WTC11 (cell line): ENCODE measurements around the gene RPS6KL1. TPM values are rescaled to one million over a fixed set of nuclear protein-coding genes. Genes with fewer than 3 reads are reported as not detected.

Experiments
- ATAC-seq: fragments of 200-7000 bp; cut with Tn5 transposase; 2 replicates; pipeline ENCODE4 v1.10.0; 2021; ENCODE audit warnings: mild to moderate bottlenecking, moderate library complexity
- CTCF ChIA-PET: fragments of 300-600 bp; sonication (Branson Sonifier 250); formaldehyde crosslinking; loops from one replicate; lab custom pipeline; 2021; ENCODE audit warnings: antibody characterized with exemption; lab: Charles Lee
- POLR2A ChIA-PET: fragments of 350-600 bp; sonication (Branson Sonifier 250); formaldehyde crosslinking; loops from one replicate; lab custom pipeline; 2021; ENCODE audit warnings: antibody characterized with exemption; lab: Charles Lee
- DNase-seq: peaks from one replicate; pipeline ENCODE4 v3.0.0; 2021; ENCODE audit warnings: low spot score
- H3K27ac Mint-ChIP-seq: 2 replicates; pipeline ENCODE4 v1.8.0; 2021; ENCODE audit warnings: mixed read lengths
- H3K27me3 Mint-ChIP-seq: 2 replicates; pipeline ENCODE4 v1.8.0; 2021; ENCODE audit warnings: low read depth, mild to moderate bottlenecking, moderate library complexity, mixed read lengths
- H3K36me3 Mint-ChIP-seq: 2 replicates; pipeline ENCODE4 v1.8.0; 2021; ENCODE audit warnings: mixed read lengths
- H3K4me1 Mint-ChIP-seq: 2 replicates; pipeline ENCODE4 v1.8.0; 2022; ENCODE audit warnings: mixed read lengths
- H3K4me3 Mint-ChIP-seq: 2 replicates; pipeline ENCODE4 v1.8.0; 2021; ENCODE audit warnings: mild to moderate bottlenecking, moderate library complexity, mixed read lengths
- H3K9me3 Mint-ChIP-seq: 2 replicates; pipeline ENCODE4 v1.8.0; 2021; ENCODE audit warnings: mixed read lengths
- CREM ChIP-seq: sonication (generic); formaldehyde crosslinking; IDR thresholded peaks from 2 replicates; pipeline ENCODE4 v1.8.1; 2022; ENCODE audit warnings: mild to moderate bottlenecking, missing genetic modification reagents, moderate library complexity
- EMX1 ChIP-seq: fragments of 250-450 bp; sonication (Bioruptor Pico); IDR thresholded peaks from 2 replicates; pipeline ENCODE4 v1.8.0; 2021; ENCODE audit warnings: mild to moderate bottlenecking
- FOXK1 ChIP-seq: sonication (generic); formaldehyde crosslinking; IDR thresholded peaks from 2 replicates; pipeline ENCODE4 v1.8.0; 2022; ENCODE audit warnings: mild to moderate bottlenecking, moderate library complexity, missing genetic modification reagents
- NR3C1 ChIP-seq: sonication (generic); formaldehyde crosslinking; conservative IDR thresholded peaks from 2 replicates; pipeline ENCODE4 v1.8.1; 2023; ENCODE audit warnings: low read depth, mild to moderate bottlenecking, missing genetic modification reagents
- RELA ChIP-seq: sonication (generic); formaldehyde crosslinking; IDR thresholded peaks from 2 replicates; pipeline ENCODE4 v1.8.1; 2022; ENCODE audit warnings: missing genetic modification reagents, mild to moderate bottlenecking, borderline replicate concordance
- RORB ChIP-seq: fragments of 250-450 bp; sonication (Bioruptor Pico); IDR thresholded peaks from 2 replicates; pipeline ENCODE4 v1.9.0; 2021; ENCODE audit warnings: mild to moderate bottlenecking
- SMAD3 ChIP-seq: sonication (generic); formaldehyde crosslinking; IDR thresholded peaks from 2 replicates; pipeline ENCODE4 v1.8.0; 2022; ENCODE audit warnings: missing genetic modification reagents, mild to moderate bottlenecking, borderline replicate concordance
- SOX15 ChIP-seq: fragments of 250-450 bp; sonication (Bioruptor Pico); IDR thresholded peaks from 2 replicates; pipeline ENCODE4 v1.9.0; 2021; ENCODE audit warnings: mild to moderate bottlenecking
- SP1 ChIP-seq: sonication (generic); formaldehyde crosslinking; conservative IDR thresholded peaks from 2 replicates; pipeline ENCODE4 v1.8.1; 2022; ENCODE audit warnings: missing genetic modification reagents
- TEAD1 ChIP-seq: sonication (generic); formaldehyde crosslinking; IDR thresholded peaks from 2 replicates; pipeline ENCODE4 v1.8.0; 2022; ENCODE audit warnings: mild to moderate bottlenecking, missing genetic modification reagents
- ZBTB21 ChIP-seq: sonication (generic); formaldehyde crosslinking; IDR thresholded peaks from 2 replicates; pipeline ENCODE4 v1.8.1; 2023; ENCODE audit warnings: mild to moderate bottlenecking, missing genetic modification reagents, borderline replicate concordance
- ZNF263 ChIP-seq: sonication (generic); formaldehyde crosslinking; IDR thresholded peaks from 2 replicates; pipeline ENCODE4 v1.8.1; 2022; ENCODE audit warnings: low read depth, mild to moderate bottlenecking, moderate library complexity, missing genetic modification reagents
- ZNF317 ChIP-seq: sonication (generic); formaldehyde crosslinking; IDR thresholded peaks from 2 replicates; pipeline ENCODE4 v1.8.1; 2023; ENCODE audit warnings: low read depth, mild to moderate bottlenecking, moderate library complexity, missing genetic modification reagents, borderline replicate concordance
- ZNF416 ChIP-seq: fragments of 250-450 bp; sonication (Bioruptor Pico); IDR thresholded peaks from 2 replicates; pipeline ENCODE4 v1.9.0; 2021; ENCODE audit warnings: mild to moderate bottlenecking, inconsistent platforms
- total RNA-seq: library from RNA; stranded (reverse); gene quantifications from 3 replicates; pipeline ENCODE4 v1.2.3, GENCODE V29; 2021
- TF ChIP-seq, protein P1 (sequence below): sonication (generic); formaldehyde crosslinking; conservative IDR thresholded peaks from 2 replicates; pipeline ENCODE4 v1.8.1; 2023; ENCODE audit warnings: mild to moderate bottlenecking, low read depth, missing genetic modification reagents, moderate library complexity
- TF ChIP-seq, protein P2 (sequence below): fragments of 250-450 bp; sonication (Bioruptor Pico); IDR thresholded peaks from 2 replicates; pipeline ENCODE4 v2.1.2; 2022; ENCODE audit warnings: mild to moderate bottlenecking, moderate library complexity
- TF ChIP-seq, protein P3 (sequence below): fragments of 250-450 bp; sonication (Bioruptor Pico); IDR thresholded peaks from 2 replicates; pipeline ENCODE4 v1.9.0; 2021; ENCODE audit warnings: mild to moderate bottlenecking
- TF ChIP-seq, protein P4 (sequence below): fragments of 250-450 bp; sonication (Bioruptor Pico); IDR thresholded peaks from 2 replicates; pipeline ENCODE4 v1.9.0; 2021; ENCODE audit warnings: mild to moderate bottlenecking, borderline replicate concordance

Gene RPS6KL1
- total RNA-seq, 1 experiment from 2014 or later = 10.6 TPM

DNA sequence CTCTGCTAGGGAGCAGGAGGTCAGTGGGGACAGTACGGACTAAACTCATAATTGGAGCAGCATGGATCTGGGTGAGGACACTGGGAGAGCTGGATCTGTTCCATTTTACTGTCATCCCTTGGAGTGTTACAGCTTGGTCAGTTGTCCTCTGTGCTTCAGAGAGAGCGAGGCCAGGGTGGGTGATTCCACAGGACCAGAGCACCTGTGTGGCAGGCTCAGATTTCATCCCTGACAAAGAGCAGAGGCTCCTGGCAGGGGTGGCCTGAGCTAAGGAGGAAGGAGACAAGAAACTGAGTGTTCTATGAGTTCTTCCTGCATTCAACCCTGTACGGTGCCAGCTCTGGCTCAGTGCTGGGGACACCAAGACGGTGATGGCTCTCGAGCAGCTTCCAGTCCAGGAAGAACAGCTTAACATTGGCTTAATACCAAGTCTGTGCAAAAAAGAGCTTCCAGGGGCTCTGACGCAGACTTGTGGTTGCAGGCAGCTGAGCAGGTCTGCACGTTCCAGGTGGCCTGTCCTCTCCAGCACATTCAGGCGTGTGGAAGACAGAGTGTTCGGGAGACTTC, 40.7 kb upstream of the RPS6KL1 start:
- Mint-ChIP-seq H3K27ac (no peak overlapping the region), H3K4me1 (peaks cover 9% of the 10 kb centered on the region), H3K27me3 (no peaks in the 10 kb centered on the region), H3K9me3 (no peaks in the 10 kb centered on the region), H3K4me3 (no peak overlapping the region), H3K36me3 (no peaks in the 10 kb centered on the region)
- ChIA-PET CTCF (interaction anchor here (0.8 to 2.4 kb wide), 5 partner anchors 10 to 106 kb away, joined by 3 to 20 read pairs (median 4); partner anchors contain the start of genes RPS6KL1 and ZC2HC1C), POLR2A (no interaction called here)
- no peak for DNase-seq
- TF ChIP-seq ZNF317 (peak; percentile 83), TEAD1 (CRISPR knock-in tag) (no peak), ZBTB21 (CRISPR knock-in tag) (no peak), ZNF263 (CRISPR knock-in tag) (no peak)
- ATAC-seq = no peak; the same call in 1 of the 2 replicates

DNA sequence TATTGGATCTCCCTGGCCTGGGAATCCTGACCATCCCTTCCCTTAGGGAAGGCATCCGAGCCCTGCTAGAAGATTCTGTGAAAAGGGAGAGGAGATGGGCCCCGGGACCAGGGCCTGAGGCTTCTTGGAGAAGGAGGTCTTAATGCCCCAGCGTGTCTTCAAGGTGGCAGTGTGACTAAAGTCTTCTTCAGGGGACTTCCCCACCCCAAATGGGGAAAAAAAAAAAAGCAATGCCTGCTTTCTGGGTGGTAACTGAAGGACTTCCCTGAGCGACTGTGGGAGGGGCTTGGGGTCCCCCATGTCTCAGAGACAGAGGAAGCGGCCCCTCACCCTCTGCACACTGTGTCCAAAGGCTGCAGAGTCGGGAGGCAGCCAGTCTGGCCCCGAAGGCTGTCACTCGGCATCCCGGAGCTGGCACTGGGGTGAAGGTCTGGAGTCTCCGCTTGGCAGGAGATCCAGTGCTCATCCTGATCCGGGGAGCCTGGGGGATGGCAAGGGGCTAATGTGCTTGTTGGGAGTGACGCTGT, 40.2 kb upstream of the RPS6KL1 start:
- Mint-ChIP-seq H3K36me3 (no peaks in the 10 kb centered on the region), H3K27ac (no peak overlapping the region), H3K9me3 (no peaks in the 10 kb centered on the region), H3K4me3 (no peak overlapping the region), H3K4me1 (peaks cover 9% of the 10 kb centered on the region), H3K27me3 (no peaks in the 10 kb centered on the region)
- DNase-seq = no peak
- CTCF ChIA-PET = interaction anchor here (1.2 to 2.4 kb wide), 4 partner anchors 11 to 40 kb away, joined by 3 to 20 read pairs (median 6); partner anchors contain the start of gene RPS6KL1
- TF ChIP-seq RORB (CRISPR knock-in tag) = no peak
- TF ChIP-seq, protein P1, sequence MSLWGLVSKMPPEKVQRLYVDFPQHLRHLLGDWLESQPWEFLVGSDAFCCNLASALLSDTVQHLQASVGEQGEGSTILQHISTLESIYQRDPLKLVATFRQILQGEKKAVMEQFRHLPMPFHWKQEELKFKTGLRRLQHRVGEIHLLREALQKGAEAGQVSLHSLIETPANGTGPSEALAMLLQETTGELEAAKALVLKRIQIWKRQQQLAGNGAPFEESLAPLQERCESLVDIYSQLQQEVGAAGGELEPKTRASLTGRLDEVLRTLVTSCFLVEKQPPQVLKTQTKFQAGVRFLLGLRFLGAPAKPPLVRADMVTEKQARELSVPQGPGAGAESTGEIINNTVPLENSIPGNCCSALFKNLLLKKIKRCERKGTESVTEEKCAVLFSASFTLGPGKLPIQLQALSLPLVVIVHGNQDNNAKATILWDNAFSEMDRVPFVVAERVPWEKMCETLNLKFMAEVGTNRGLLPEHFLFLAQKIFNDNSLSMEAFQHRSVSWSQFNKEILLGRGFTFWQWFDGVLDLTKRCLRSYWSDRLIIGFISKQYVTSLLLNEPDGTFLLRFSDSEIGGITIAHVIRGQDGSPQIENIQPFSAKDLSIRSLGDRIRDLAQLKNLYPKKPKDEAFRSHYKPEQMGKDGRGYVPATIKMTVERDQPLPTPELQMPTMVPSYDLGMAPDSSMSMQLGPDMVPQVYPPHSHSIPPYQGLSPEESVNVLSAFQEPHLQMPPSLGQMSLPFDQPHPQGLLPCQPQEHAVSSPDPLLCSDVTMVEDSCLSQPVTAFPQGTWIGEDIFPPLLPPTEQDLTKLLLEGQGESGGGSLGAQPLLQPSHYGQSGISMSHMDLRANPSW (CRISPR knock-in tag) = no peak
- TF ChIP-seq SMAD3 (CRISPR knock-in tag) = no peak
- TF ChIP-seq, protein P2, sequence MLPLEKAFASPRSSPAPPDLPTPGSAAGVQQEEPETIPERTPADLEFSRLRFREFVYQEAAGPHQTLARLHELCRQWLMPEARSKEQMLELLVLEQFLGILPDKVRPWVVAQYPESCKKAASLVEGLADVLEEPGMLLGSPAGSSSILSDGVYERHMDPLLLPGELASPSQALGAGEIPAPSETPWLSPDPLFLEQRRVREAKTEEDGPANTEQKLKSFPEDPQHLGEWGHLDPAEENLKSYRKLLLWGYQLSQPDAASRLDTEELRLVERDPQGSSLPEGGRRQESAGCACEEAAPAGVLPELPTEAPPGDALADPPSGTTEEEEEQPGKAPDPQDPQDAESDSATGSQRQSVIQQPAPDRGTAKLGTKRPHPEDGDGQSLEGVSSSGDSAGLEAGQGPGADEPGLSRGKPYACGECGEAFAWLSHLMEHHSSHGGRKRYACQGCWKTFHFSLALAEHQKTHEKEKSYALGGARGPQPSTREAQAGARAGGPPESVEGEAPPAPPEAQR (CRISPR knock-in tag) = no peak
- no peak for TF ChIP-seq ZNF416
- no peak for TF ChIP-seq NR3C1
- TF ChIP-seq RELA (CRISPR knock-in tag) = no peak
- TF ChIP-seq, protein P3, sequence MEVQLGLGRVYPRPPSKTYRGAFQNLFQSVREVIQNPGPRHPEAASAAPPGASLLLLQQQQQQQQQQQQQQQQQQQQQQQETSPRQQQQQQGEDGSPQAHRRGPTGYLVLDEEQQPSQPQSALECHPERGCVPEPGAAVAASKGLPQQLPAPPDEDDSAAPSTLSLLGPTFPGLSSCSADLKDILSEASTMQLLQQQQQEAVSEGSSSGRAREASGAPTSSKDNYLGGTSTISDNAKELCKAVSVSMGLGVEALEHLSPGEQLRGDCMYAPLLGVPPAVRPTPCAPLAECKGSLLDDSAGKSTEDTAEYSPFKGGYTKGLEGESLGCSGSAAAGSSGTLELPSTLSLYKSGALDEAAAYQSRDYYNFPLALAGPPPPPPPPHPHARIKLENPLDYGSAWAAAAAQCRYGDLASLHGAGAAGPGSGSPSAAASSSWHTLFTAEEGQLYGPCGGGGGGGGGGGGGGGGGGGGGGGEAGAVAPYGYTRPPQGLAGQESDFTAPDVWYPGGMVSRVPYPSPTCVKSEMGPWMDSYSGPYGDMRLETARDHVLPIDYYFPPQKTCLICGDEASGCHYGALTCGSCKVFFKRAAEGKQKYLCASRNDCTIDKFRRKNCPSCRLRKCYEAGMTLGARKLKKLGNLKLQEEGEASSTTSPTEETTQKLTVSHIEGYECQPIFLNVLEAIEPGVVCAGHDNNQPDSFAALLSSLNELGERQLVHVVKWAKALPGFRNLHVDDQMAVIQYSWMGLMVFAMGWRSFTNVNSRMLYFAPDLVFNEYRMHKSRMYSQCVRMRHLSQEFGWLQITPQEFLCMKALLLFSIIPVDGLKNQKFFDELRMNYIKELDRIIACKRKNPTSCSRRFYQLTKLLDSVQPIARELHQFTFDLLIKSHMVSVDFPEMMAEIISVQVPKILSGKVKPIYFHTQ (CRISPR knock-in tag) = no peak
- TF ChIP-seq, protein P4, sequence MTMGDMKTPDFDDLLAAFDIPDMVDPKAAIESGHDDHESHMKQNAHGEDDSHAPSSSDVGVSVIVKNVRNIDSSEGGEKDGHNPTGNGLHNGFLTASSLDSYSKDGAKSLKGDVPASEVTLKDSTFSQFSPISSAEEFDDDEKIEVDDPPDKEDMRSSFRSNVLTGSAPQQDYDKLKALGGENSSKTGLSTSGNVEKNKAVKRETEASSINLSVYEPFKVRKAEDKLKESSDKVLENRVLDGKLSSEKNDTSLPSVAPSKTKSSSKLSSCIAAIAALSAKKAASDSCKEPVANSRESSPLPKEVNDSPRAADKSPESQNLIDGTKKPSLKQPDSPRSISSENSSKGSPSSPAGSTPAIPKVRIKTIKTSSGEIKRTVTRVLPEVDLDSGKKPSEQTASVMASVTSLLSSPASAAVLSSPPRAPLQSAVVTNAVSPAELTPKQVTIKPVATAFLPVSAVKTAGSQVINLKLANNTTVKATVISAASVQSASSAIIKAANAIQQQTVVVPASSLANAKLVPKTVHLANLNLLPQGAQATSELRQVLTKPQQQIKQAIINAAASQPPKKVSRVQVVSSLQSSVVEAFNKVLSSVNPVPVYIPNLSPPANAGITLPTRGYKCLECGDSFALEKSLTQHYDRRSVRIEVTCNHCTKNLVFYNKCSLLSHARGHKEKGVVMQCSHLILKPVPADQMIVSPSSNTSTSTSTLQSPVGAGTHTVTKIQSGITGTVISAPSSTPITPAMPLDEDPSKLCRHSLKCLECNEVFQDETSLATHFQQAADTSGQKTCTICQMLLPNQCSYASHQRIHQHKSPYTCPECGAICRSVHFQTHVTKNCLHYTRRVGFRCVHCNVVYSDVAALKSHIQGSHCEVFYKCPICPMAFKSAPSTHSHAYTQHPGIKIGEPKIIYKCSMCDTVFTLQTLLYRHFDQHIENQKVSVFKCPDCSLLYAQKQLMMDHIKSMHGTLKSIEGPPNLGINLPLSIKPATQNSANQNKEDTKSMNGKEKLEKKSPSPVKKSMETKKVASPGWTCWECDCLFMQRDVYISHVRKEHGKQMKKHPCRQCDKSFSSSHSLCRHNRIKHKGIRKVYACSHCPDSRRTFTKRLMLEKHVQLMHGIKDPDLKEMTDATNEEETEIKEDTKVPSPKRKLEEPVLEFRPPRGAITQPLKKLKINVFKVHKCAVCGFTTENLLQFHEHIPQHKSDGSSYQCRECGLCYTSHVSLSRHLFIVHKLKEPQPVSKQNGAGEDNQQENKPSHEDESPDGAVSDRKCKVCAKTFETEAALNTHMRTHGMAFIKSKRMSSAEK (CRISPR knock-in tag) = no peak
- no peak for TF ChIP-seq EMX1 (CRISPR knock-in tag)
- TF ChIP-seq CREM (CRISPR knock-in tag) = no peak
- no peak for TF ChIP-seq SOX15 (CRISPR knock-in tag)
- no peak for TF ChIP-seq FOXK1
- TF ChIP-seq SP1 (CRISPR knock-in tag) = no peak
- no peak; the same call in 1 of the 2 replicates for ATAC-seq
- POLR2A ChIA-PET = no interaction called here
